GM21526 (cell line): ENCODE results near the gene PPP1R3D.
"Not testable (repeated sequence)": the region's sequence is repeated elsewhere in the genome, so short reads cannot be mapped to it uniquely, and the experiment has no call there.

Experiments
- ATAC-seq: cut with Tn5 transposase; IDR thresholded peaks from one replicate; pipeline ENCODE4 v1.9.1; 2021; ENCODE audit warnings: moderate library complexity; ENCODE audit not compliant: unreplicated experiment, low FRiP score

The PPP1R3D gene

GRCh38 chr20:59925899-59926298, 14.2 kb downstream of the PPP1R3D start:
- no peak for ATAC-seq

DNA sequence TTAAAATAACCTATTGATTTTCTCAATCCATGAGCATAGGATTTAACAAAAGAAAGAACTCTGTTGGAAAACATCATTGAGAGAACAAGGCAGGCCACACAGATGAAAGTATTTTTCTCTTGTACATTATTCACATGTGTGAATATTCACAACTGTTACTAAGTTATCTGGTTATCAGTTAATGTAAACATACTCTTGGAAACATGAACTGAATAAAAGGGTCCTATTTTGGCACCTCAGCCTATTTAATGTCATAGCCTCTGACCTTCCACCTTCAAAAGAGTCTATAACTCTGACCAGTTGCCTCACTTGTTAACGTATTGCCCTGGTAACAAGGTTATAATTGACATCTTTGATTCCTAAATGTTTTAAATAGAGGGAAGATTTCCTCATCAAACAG, 14.7 kb downstream of the PPP1R3D start:
- no peak for ATAC-seq

DNA sequence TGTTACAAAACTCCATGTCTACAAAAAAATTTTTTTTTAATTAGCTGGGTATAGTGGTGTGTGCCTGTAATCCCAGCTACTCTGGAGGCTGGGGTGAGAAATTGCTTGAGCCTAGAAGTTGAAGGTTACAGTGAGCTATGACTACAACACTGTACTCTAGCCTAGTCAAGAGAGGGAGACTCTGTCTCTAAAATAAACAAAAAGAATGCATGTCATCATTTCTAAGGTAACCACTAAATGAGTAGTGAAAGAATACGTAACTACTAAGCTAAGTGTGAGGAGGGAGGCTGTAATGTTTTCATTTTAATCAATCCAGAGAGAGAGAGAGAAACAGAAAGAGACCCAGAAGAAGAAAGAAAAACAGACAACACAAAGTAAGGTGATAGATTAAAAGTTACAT, 16.6 kb downstream of the PPP1R3D start:
- ATAC-seq, result no peak

DNA sequence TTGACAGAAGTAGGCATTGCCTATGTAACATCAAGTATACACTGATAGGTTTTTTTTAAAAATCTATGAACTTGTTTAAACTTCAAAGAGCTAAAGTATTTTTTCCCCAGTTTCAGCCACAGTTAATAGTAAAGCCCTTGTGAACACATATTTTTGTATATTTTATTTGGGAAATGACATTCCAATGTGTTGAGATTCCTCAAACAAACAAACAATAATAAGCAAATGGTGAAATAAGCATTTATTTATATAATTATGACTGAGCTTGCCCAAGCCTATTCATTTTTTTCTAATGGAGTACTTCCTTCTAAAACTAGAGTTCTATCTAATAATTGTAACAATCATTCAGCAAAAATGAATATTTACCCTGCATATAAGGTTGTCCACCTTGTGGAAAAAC, 19.2 kb downstream of the PPP1R3D start:
- no peak for ATAC-seq

DNA sequence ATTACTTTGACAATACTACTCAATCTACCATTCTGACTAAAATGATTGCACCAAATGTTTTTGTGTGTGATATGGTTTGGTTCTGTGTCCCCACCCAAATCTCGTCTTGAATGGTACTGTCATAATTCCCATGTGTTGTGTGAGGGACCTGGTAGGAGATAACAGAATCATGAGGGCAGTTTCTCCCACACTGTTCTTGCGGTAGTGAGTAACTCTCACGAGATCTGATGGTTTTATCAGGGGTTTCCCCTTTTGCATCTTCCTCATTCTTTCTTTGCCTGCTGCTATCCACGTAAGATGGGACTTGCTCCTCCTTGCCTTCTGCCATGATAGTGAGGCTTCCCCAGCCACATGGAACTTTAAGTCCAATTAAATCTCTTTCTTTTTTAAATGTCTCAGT, 27.5 kb downstream of the PPP1R3D start:
- ATAC-seq, result no peak

DNA sequence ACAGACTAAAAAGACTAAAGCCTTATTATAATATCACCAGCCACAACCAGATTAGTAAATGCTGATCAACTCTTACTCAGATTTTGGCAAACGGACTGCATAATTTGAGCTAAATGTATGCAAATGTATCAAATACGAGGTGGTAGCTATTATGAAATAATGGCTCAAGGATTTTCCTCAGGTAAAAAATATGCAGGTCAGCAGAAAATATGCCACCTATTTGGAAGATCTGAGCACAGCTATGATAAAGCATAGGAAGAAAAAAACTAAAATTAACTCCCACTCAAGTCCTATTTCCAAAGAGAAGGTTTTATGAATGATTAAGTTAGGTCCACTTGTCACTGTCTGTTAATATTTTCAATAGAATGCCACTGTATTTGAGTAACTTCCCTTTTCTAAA, 29.1 kb downstream of the PPP1R3D start:
- no peak for ATAC-seq

DNA sequence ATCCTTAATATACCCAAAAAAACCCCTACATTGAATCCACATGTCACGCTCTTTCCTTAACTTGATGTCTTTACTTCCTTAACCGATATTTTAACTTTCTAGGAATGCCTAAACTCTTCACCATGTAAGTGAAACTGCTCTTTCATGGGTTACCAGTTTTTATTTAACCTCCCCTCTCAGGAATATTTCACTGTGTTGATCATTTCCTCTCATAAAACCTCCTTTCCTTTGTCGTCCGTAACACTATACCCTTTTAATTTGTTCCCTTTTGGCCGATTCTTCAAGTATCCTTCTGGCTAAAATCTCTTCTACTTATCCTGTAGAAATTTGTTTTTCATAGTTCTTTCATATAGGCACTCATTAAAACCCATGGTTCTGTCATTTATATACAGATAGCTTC, 31.2 kb downstream of the PPP1R3D start:
- no peak for ATAC-seq

GRCh38 chr20:59903621-59904020, 36.5 kb downstream of the PPP1R3D start:
- no peak for ATAC-seq

GRCh38 chr20:59902470-59902869, 37.6 kb downstream of the PPP1R3D start:
- no peak for ATAC-seq

DNA sequence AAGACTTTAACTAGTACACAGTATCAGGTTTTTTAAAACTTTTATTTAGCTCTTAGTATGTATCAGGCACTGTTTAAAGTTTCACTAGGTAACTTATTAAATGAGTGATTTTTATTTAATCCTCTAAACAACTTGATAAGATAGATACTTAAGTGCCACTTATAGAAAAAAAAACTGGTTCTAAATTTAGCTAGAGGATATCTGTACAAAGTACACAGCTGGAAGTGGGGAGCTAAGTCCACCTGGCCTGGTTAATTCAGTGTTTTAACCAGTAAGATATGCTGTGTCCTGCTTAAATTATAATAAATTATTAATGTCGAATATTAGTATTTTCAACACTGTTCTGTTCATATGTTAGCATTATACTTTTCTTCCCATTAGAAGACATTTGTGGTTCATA, 44.2 kb downstream of the PPP1R3D start:
- ATAC-seq, result no peak

DNA sequence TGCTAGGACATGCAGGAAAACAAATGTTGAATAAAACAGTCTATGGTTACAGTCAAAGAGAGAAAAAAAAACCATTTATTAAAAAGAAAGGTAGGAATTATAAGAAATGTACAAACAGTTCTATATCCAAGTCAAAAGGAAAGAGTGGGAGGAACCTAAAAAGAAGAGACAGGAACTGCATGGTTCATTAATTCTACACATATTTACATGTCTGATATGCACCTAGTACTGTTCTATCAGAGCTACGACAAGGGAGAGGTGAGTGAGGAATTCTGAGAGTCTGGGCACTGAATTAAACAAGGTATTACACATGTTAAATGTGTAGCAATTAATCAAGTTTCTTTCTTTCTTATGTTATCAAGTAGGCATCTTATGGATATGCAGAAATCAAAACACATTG, 48.5 kb downstream of the PPP1R3D start:
- no peak for ATAC-seq

- not testable (repeated sequence) for ATAC-seq
These were observed 50.1 kb downstream of the PPP1R3D start for GRCh38 chr20:59890035-59890434.

GRCh38 chr20:59888050-59888449, 52.1 kb downstream of the PPP1R3D start:
- no peak for ATAC-seq
